Measurements from ENCODE around the gene STPG2. TPM values are rescaled to one million over a fixed set of nuclear protein-coding genes. Genes with fewer than 3 reads are reported as not detected.

STPG2 gene
- total and polyA plus RNA-seq, 10 donors, result 0.03 to 2.0 (median 0.67) TPM; not detected in 1

- intact Hi-C loops (cut with DNase I; ENCODE audit: low total_unique reads), result no loop called here
- no peaks in the 10 kb centered on the region for H3K4me1 ChIP-seq
- H3K4me3 ChIP-seq, result no peak overlapping the region
- TF ChIP-seq POLR2A (IDR thresholded peaks at IDR 0.05) (no peak), CTCF (IDR thresholded peaks at IDR 0.05 in 8 of 11, conservative IDR thresholded peaks at IDR 0.05 in 3 of 11) (no peak), POLR2AphosphoS5 (IDR thresholded peaks at IDR 0.05) (no peak)
- no peak overlapping the region for H3K27ac ChIP-seq
- peaks cover 0 to 23% (median 8%) of the 10 kb centered on the region in 8 donors for H3K9me3 ChIP-seq
- WGBS, 5 donors, result 69 to 85% (median 73%) methylated on average over 1 of the region's 1 CpG
- no peaks in the 10 kb centered on the region for H3K36me3 ChIP-seq
- DNase-seq, result no peak
- H3K27me3 ChIP-seq (replicated peaks in 1 of 7), result no peaks in the 10 kb centered on the region
These were observed 275.7 kb downstream of the STPG2 start for GRCh38 chr4:97867557-97868091.

GRCh38 chr4:97866821-97867556, 276.3 kb downstream of the STPG2 start:
- no peak overlapping the region for H3K27ac ChIP-seq
- H3K9me3 ChIP-seq, result peaks cover 0 to 28% (median 14%) of the 10 kb centered on the region in 8 donors
- TF ChIP-seq POLR2AphosphoS5 (IDR thresholded peaks at IDR 0.05) (no peak), POLR2A (IDR thresholded peaks at IDR 0.05) (no peak), CTCF (IDR thresholded peaks at IDR 0.05 in 8 of 11, conservative IDR thresholded peaks at IDR 0.05 in 3 of 11) (no peak)
- no peak for DNase-seq
- intact Hi-C loops (cut with DNase I; ENCODE audit: low total_unique reads), result no loop called here
- no peaks in the 10 kb centered on the region for H3K4me1 ChIP-seq
- no peaks in the 10 kb centered on the region for H3K27me3 ChIP-seq (replicated peaks in 1 of 7)
- no peak overlapping the region for H3K4me3 ChIP-seq
- H3K36me3 ChIP-seq, result no peaks in the 10 kb centered on the region

- TF ChIP-seq POLR2A (IDR thresholded peaks at IDR 0.05) (no peak), POLR2AphosphoS5 (IDR thresholded peaks at IDR 0.05) (no peak), CTCF (IDR thresholded peaks at IDR 0.05 in 8 of 11, conservative IDR thresholded peaks at IDR 0.05 in 3 of 11) (no peak)
- WGBS, 5 donors, result 88 to 95% (median 91%) methylated on average over 1 of the region's 1 CpG
- no peak for DNase-seq
- H3K9me3 ChIP-seq, result peaks cover 0 to 46% (median 20%) of the 10 kb centered on the region in 8 donors
- no peak overlapping the region for H3K27ac ChIP-seq
- no peaks in the 10 kb centered on the region for H3K36me3 ChIP-seq
- no peaks in the 10 kb centered on the region for H3K4me1 ChIP-seq
- intact Hi-C loops (cut with DNase I; ENCODE audit: low total_unique reads), result no loop called here
- H3K4me3 ChIP-seq, result no peak overlapping the region
- H3K27me3 ChIP-seq (replicated peaks in 1 of 7), result no peaks in the 10 kb centered on the region
These were observed 292.2 kb downstream of the STPG2 start for GRCh38 chr4:97851115-97851514.

- Histone ChIP-seq H3K36me3 (no peaks in the 10 kb centered on the region), H3K4me1 (no peaks in the 10 kb centered on the region), H3K9me3 (peaks cover 0 to 13% (median 3%) of the 10 kb centered on the region in 8 donors), H3K4me3 (no peak overlapping the region), H3K27ac (no peak overlapping the region), H3K27me3 (replicated peaks in 1 of 7) (no peaks in the 10 kb centered on the region)
- TF ChIP-seq POLR2AphosphoS5 (IDR thresholded peaks at IDR 0.05) (no peak), POLR2A (IDR thresholded peaks at IDR 0.05) (no peak), CTCF (IDR thresholded peaks at IDR 0.05 in 8 of 11, conservative IDR thresholded peaks at IDR 0.05 in 3 of 11) (no peak)
- intact Hi-C loops (cut with DNase I; ENCODE audit: low total_unique reads), result no loop called here
- DNase-seq, result no peak
These were observed 297.5 kb downstream of the STPG2 start for GRCh38 chr4:97845758-97846157.

Data from spleen (tissue), 11 donors.